GM08714 (cell line): ENCODE data around the gene NDUFS2.

Experiments
- H3K4me3 ChIP-seq: fragments of 200-500 bp; sonication (Bioruptor generic); 2 replicates; pipeline ENCODE4 v1.5.1; 2014; ENCODE audit warnings: mild to moderate bottlenecking, low read length, inconsistent platforms
- ZNF274 ChIP-seq: IDR thresholded peaks from 2 replicates; pipeline ENCODE4 v1.6.1; 2012; ENCODE audit warnings: mild to moderate bottlenecking, low read depth, low read length

Gene NDUFS2

GRCh38 chr1:161165742-161166668, 36.2 kb upstream of the NDUFS2 start, which contains the start of gene PPOX:
Gene PPOX (plus strand): TSS chr1:161166426. CDS start chr1:161166848, 422 bp downstream.
- TF ChIP-seq ZNF274 = no peak
- H3K4me3 ChIP-seq = peak within 1 kb of the TSS; percentile 76

GRCh38 chr1:161166669-161167548, 35.3 kb upstream of the NDUFS2 start:
- TF ChIP-seq ZNF274 = no peak

GRCh38 chr1:161168906-161169305, 33.3 kb upstream of the NDUFS2 start:
- no peak for TF ChIP-seq ZNF274
- H3K4me3 ChIP-seq = no peak overlapping the region

More at GRCh38 chr1:161166669-161167548, 35.3 kb upstream of the NDUFS2 start:
- peak overlapping the region; percentile 76 for H3K4me3 ChIP-seq

GRCh38 chr1:161171191-161171590, 31.0 kb upstream of the NDUFS2 start:
- TF ChIP-seq ZNF274 = no peak
- no peak overlapping the region for H3K4me3 ChIP-seq

GRCh38 chr1:161171696-161172095, 30.5 kb upstream of the NDUFS2 start:
- no peak for TF ChIP-seq ZNF274

GRCh38 chr1:161172349-161172748, 29.8 kb upstream of the NDUFS2 start:
- no peak overlapping the region for H3K4me3 ChIP-seq
- TF ChIP-seq ZNF274 = no peak

More at GRCh38 chr1:161171696-161172095, 30.5 kb upstream of the NDUFS2 start:
- H3K4me3 ChIP-seq = no peak overlapping the region

DNA sequence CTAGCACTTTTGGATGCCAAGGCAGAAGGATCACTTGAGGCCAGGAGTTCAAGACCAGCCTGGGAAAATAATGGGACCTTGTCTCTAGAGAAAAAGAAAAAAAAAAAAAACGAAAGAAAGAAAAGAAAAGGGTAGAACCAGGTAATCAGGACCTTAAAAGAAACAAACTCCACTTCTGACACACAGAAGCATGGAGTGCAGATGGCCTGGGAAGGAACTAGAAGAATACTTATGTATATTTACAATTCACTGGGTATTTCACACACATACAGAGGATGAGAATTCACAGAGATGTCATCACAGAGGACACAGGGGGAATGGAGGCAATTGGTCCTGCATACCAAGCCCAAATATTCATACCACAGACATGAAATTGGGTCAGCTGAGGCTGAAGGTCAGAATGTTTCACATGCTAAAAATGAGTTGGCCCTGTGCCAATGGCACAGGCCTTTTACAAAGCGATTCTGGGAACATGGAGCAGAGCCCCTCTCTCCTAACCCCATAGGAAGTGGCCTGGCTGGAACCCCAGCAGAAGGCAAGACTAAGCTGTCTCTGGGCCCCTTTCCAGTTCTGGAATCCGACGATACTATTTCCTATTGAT, 29.3 kb upstream of the NDUFS2 start:
- TF ChIP-seq ZNF274 = no peak
- H3K4me3 ChIP-seq = no peak overlapping the region

DNA sequence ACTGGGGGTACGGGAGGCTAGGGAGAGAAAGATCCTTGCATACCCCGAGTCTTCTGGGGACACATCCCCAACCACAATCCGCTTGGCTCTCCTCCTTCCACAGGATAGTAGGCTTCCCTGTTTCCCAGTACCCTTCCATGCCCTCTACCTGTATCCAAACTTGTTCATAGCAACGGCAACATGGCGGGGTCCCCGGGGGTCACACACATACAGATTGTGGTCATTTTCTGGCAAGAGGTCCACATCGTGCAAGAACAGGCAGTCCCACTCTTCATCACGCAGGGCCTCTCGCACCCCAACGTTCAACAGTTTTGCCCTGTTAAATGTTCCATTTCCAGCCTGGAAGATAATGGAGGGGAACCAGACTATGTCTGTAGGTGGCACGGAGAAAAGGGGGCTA, 28.5 kb upstream of the NDUFS2 start:
- no peak overlapping the region for H3K4me3 ChIP-seq
- TF ChIP-seq ZNF274 = no peak

GRCh38 chr1:161174911-161175310, 27.3 kb upstream of the NDUFS2 start:
- no peak overlapping the region for H3K4me3 ChIP-seq
- no peak for TF ChIP-seq ZNF274

DNA sequence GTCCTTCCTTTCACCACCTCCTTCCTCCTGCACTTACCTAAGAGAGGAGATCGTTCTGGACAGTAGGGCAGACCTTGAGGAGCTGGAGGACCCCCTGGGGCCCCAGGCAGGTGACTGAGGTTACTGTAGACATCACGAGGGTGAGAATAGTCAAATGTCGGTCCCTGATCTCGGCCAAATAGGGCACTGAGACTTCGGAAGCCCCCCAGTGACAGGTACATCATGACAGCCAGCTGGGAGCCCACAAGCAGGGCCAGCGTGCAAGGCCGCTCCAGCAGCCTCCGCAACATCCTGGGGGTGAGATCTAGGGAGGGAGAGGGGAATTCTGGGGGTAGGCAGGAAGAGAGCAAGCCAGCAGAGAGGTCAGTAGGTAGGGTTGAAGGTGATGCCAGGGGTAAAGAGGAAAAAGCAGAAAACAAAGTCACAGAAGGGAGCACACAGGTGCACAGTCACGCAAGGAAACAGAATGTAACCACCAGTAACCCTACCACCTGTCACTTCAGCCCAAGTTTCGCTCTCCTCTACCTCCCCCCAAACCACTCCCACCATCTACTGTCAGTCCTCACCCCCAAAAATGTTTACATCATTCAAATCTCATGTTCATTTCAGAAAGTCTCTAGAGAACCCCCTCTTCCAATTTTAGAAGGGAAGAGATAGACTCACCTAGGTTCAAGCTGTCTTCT, 26.3 kb upstream of the NDUFS2 start:
- H3K4me3 ChIP-seq = peak overlapping the region; percentile 77; the same call in 1 of the 2 replicates
- no peak for TF ChIP-seq ZNF274

DNA sequence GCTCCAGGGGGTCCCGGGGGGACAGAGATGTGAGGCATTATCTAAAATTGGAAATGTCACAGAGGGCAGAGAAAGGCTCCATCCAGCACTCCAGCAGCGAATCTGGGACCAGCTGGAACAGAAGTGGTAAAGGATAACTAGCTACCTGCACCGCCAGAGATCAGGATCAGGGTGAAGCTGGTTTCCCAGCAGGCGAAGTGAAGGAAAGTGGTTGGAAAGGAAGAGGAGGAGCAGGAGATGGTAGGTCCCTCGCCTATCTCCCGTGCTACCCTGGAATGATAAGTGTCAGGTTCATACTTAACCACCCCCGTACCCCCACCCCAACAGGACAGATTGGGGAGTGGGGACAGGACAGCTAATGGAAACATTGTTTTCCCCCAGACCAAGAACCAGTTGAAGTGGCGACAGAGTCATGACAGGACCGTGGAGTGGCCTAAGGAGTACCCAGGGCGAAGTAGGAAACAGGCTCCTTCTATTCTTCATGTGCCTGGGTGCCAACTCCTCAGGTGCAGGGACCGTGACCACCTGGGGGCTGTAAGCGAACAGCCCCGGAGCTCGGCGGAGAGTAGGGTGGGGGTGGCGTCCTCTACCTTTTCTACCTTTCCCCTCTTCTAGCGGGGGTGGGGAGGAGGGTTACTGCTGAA, 25.6 kb upstream of the NDUFS2 start:
- H3K4me3 ChIP-seq = peak overlapping the region; percentile 77
- no peak for TF ChIP-seq ZNF274

GRCh38 chr1:161177112-161177935, 24.8 kb upstream of the NDUFS2 start, which contains the start of gene B4GALT3:
Gene B4GALT3 (minus strand): TSS chr1:161177507. CDS start chr1:161176060, 1,447 bp downstream.
- no peak for TF ChIP-seq ZNF274
- peak within 1 kb of the TSS; percentile 77 for H3K4me3 ChIP-seq
